Measurements from ENCODE around the gene MAP3K4.

DNA sequence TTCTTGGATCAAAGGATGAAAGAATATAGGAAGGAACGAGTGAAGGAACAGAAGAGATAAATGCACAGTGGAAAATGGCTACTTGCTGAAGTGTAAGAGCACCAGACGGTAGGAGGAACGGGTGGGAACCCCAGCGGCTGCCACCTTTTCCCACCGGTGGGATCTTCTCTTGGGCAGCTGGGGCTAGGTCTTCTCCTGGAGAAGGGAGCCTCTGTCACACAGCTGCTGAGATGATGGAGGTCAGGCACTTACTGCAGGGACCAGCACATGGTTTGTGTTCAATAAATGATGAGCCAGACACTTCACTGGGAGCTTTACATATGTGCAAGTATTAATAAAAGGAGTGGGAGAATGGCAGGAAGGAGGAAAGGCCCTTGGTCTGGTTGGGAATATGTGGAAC lies 158.6 kb downstream of the MAP3K4 start:
- TF ChIP-seq, protein P1, sequence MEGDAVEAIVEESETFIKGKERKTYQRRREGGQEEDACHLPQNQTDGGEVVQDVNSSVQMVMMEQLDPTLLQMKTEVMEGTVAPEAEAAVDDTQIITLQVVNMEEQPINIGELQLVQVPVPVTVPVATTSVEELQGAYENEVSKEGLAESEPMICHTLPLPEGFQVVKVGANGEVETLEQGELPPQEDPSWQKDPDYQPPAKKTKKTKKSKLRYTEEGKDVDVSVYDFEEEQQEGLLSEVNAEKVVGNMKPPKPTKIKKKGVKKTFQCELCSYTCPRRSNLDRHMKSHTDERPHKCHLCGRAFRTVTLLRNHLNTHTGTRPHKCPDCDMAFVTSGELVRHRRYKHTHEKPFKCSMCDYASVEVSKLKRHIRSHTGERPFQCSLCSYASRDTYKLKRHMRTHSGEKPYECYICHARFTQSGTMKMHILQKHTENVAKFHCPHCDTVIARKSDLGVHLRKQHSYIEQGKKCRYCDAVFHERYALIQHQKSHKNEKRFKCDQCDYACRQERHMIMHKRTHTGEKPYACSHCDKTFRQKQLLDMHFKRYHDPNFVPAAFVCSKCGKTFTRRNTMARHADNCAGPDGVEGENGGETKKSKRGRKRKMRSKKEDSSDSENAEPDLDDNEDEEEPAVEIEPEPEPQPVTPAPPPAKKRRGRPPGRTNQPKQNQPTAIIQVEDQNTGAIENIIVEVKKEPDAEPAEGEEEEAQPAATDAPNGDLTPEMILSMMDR (IDR thresholded peaks at IDR 0.05 in 8 of 11, conservative IDR thresholded peaks at IDR 0.05 in 3 of 11): no peak
- no peak for TF ChIP-seq POLR2A (IDR thresholded peaks at IDR 0.05)

Data from spleen (tissue), 7 donors.